Activated CD4-positive, alpha-beta T cell treated with anti-CD3 and anti-CD28 coated beads, Interleukin-2, amount 10 ng/mL, durations not matched to agents 7 days and 5 days (primary cell): ENCODE results near the gene THAP10. TPM values are rescaled to one million over a fixed set of nuclear protein-coding genes. Genes with fewer than 3 reads are reported as not detected.

Experiments
- CTCF ChIA-PET: fragments of 350-600 bp; sonication (Branson Sonifier 250); formaldehyde crosslinking; loops from one replicate; lab custom pipeline; 2021; ENCODE audit warnings: antibody characterized with exemption; lab: Charles Lee
- POLR2A ChIA-PET: fragments of 350-600 bp; sonication (Branson Sonifier 250); formaldehyde crosslinking; loops from one replicate; lab custom pipeline; 2021; ENCODE audit warnings: antibody characterized with exemption; lab: Charles Lee
- DNase-seq: peaks from one replicate; pipeline ENCODE4 v3.0.0-alpha.2; 2020
- H3K27ac Mint-ChIP-seq: one replicate; pipeline ENCODE4 v1.8.0; 2021; ENCODE audit warnings: mild to moderate bottlenecking, moderate library complexity, mixed read lengths
- H3K27me3 Mint-ChIP-seq: one replicate; pipeline ENCODE4 v1.8.0; 2021; ENCODE audit warnings: mixed read lengths
- H3K36me3 Mint-ChIP-seq: one replicate; pipeline ENCODE4 v1.8.0; 2021; ENCODE audit warnings: low read depth, mixed read lengths
- H3K4me1 Mint-ChIP-seq: one replicate; pipeline ENCODE4 v1.8.0; 2021; ENCODE audit warnings: mixed read lengths
- H3K4me3 Mint-ChIP-seq: one replicate; pipeline ENCODE4 v1.8.0; 2021; ENCODE audit warnings: mild to moderate bottlenecking, moderate library complexity, mixed read lengths
- H3K9me3 Mint-ChIP-seq: one replicate; pipeline ENCODE4 v1.8.0; 2021; ENCODE audit warnings: mixed read lengths
- total RNA-seq, 2 experiments: library from RNA; stranded (reverse); gene quantifications; one replicate each; pipeline ENCODE4 v1.2.3, GENCODE V29; 2021

THAP10 gene
- total RNA-seq, 2 experiments from 2014 or later: not detected

DNA sequence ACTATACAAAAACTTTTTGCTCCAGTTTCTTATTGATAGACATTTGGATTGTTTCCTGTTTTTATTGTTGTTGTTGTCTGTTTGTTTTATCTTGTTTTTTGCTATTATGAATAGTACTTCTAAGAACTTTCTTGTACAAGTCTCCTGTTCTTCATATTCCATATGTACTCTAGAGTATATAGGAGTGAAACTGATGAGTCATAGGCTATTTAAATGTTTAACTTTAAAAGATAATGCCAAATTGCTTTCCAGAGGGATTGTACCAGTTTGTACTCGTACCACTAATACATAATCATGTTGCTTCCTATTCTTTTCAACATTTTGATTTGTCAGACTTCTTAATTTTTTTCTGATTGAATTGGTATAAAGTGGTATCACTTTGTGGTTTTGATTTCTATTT is 20.0 kb upstream of the THAP10 start:
- H3K27me3 Mint-ChIP-seq: peaks cover 11% of the 10 kb centered on the region
- H3K4me3 Mint-ChIP-seq: no peak overlapping the region
- H3K27ac Mint-ChIP-seq: no peak overlapping the region
- H3K9me3 Mint-ChIP-seq: peaks cover 12% of the 10 kb centered on the region
- H3K4me1 Mint-ChIP-seq: no peaks in the 10 kb centered on the region
- CTCF ChIA-PET: no interaction called here
- POLR2A ChIA-PET: no interaction called here
- no peaks in the 10 kb centered on the region for H3K36me3 Mint-ChIP-seq
- no peak for DNase-seq

DNA sequence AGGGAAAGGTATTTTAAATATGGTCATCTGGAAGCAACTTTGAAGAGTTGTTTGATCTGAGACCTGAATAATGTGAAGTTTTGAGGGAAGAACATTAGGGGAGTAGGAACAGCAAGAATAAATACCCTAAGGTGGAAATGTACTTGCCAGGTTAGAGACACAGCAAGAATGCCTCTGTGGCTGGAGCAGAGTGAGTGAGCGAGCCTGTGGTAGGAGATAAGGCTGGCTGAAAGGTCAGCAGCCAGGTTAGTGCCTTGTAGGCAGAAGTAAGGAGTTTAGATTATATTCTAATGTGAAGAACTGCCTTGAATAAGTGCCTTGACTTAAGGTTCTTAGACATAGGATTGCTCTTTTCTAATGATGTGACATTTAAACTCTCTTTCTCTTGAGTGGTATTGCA is 18.7 kb upstream of the THAP10 start:
- peaks cover 11% of the 10 kb centered on the region for H3K27me3 Mint-ChIP-seq
- H3K4me1 Mint-ChIP-seq: no peaks in the 10 kb centered on the region
- CTCF ChIA-PET: no interaction called here
- H3K27ac Mint-ChIP-seq: no peak overlapping the region
- no peak for DNase-seq
- no peak overlapping the region for H3K4me3 Mint-ChIP-seq
- peaks cover 12% of the 10 kb centered on the region for H3K9me3 Mint-ChIP-seq
- POLR2A ChIA-PET: no interaction called here
- H3K36me3 Mint-ChIP-seq: no peaks in the 10 kb centered on the region

DNA sequence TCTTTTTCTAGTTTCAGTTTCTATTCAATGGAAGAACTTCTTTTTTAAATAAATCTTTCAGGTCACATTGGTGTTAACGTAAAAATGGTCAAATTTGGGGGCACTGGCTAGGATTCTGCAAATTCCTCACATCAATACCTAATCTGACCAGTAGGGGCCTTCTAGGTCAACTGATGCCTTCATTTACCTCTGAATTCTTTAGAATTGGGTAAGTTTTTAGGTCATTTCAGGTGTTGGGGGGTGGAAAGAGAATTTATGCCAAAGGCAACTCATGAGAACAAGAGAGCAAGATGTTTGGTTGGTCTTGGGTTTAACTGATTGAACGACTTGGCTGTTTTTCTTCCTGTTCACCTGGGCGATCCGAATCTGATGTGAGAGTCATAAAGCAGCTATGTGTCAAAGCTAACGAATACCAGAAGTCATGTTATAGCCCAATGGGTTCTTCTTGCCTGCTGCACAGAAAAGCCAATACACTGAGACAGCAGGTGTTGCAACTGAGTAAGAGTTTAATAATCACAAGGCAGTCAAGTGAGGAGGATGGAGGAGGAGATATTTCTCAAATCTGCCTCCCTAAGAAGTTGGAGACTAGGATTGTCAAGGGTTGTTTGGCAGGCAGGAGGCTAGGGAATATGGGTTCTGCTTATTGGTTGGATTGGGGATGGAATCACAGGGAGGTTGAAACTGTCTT is 15.7 kb upstream of the THAP10 start:
- no peaks in the 10 kb centered on the region for H3K36me3 Mint-ChIP-seq
- ChIA-PET CTCF (no interaction called here), POLR2A (no interaction called here)
- H3K27ac Mint-ChIP-seq: no peak overlapping the region
- peaks cover 3% of the 10 kb centered on the region for H3K27me3 Mint-ChIP-seq
- H3K4me3 Mint-ChIP-seq: no peak overlapping the region
- DNase-seq: no peak
- no peaks in the 10 kb centered on the region for H3K4me1 Mint-ChIP-seq
- H3K9me3 Mint-ChIP-seq: peaks cover 12% of the 10 kb centered on the region

GRCh38 chr15:70906842-70907241 is 14.6 kb upstream of the THAP10 start:
- no peaks in the 10 kb centered on the region for H3K36me3 Mint-ChIP-seq
- H3K4me3 Mint-ChIP-seq: no peak overlapping the region
- peaks cover 12% of the 10 kb centered on the region for H3K9me3 Mint-ChIP-seq
- no peak overlapping the region for H3K27ac Mint-ChIP-seq
- no peak for DNase-seq
- H3K27me3 Mint-ChIP-seq: peaks cover 1% of the 10 kb centered on the region
- ChIA-PET POLR2A (no interaction called here), CTCF (no interaction called here)
- H3K4me1 Mint-ChIP-seq: no peaks in the 10 kb centered on the region

DNA sequence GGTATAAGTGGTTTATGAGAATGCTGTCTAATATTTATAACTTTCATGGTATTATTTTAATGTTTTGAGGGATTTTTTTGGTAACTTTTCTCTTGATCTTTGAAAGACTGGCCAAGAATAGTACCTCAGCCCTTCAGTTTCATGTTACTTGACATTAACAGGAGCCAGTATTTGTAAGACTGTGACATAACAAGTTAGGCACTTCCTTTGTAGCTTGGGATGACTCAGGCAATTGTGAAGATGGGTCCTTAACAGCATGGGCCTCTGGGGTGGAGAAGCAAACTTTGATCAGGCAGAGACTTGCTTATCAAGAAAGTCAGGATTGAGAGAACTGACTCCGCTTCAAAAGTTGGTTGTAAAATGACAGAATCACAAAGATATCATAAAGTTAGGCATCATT is 9.9 kb upstream of the THAP10 start:
- Mint-ChIP-seq H3K27me3 (peaks cover 10% of the 10 kb centered on the region), H3K36me3 (no peaks in the 10 kb centered on the region), H3K4me1 (no peaks in the 10 kb centered on the region), H3K4me3 (no peak overlapping the region), H3K27ac (no peak overlapping the region), H3K9me3 (no peaks in the 10 kb centered on the region)
- no peak for DNase-seq
- POLR2A ChIA-PET: no interaction called here
- CTCF ChIA-PET: no interaction called here

DNA sequence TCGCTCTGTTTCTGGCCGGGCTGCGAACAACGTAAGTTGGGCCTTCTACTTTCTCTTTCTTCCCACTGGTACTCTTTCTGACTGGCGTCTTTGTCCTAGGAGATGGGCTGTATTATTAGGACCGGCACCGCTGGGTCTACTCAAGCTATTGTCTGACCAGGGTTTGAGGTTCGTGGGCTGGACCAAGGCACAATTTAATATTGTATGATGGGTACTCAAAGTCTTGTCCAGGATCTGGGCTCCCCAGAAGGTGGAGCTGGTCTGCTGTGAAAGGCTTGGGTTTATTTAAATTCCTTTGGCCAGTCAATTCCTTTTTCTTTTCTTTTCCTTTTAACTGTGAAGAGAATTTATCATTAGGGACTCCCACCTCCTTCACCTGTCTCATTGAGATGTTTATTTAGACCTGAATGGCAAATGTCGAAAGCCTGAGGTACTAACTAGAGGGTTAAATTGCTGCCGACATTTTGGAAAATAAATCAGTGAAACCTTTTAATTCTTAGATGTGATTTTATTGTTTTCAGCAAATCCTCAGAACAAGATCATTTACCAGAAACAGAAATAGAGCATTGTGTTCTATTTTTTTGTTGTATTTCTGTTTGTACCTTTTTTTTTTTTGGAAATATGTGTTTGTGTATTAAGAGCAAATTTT is 803 bp upstream of the THAP10 start:
- Mint-ChIP-seq H3K9me3 (no peaks in the 10 kb centered on the region), H3K4me3 (peak overlapping the region; percentile 66), H3K27ac (no peak overlapping the region), H3K36me3 (no peaks in the 10 kb centered on the region), H3K27me3 (peaks cover 55% of the 10 kb centered on the region), H3K4me1 (peaks cover 10% of the 10 kb centered on the region)
- POLR2A ChIA-PET: no interaction called here
- DNase-seq: no peak
- CTCF ChIA-PET: interaction anchor here (0.6 kb wide), 1 partner anchor 10 kb away, joined by 5 read pairs; no protein-coding TSS in a partner anchor

DNA sequence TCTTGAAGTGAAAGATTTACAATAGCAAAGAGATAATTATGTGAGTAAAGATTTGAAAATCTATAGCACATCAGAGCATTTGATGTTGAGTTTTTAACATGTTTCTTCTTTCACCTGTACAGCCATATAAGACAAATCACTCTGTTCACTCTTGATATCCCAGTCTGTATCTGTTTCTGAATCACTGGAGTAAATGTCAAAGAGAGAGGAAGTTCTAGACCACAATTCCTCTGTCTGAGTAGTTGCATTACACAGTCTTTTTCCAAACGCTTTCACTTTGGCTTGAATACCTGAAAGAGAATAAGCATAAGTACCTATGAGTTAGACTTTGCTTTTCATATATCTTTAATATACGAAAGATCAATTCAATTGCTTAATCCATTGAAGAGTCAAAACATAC is 9.9 kb downstream of the THAP10 start:
- no peaks in the 10 kb centered on the region for H3K9me3 Mint-ChIP-seq
- peaks cover 34% of the 10 kb centered on the region for H3K27me3 Mint-ChIP-seq
- ChIA-PET CTCF (interaction anchor here (1.0 kb wide), 1 partner anchor 39 kb away, joined by 3 read pairs; no protein-coding TSS in a partner anchor), POLR2A (interaction anchor here (0.6 kb wide), 1 partner anchor 1718 kb away, joined by 3 read pairs; no protein-coding TSS in a partner anchor)
- no peak overlapping the region for H3K4me3 Mint-ChIP-seq
- peaks cover 6% of the 10 kb centered on the region for H3K4me1 Mint-ChIP-seq
- no peak for DNase-seq
- H3K27ac Mint-ChIP-seq: no peak overlapping the region
- H3K36me3 Mint-ChIP-seq: no peaks in the 10 kb centered on the region

GRCh38 chr15:70880781-70881180 is 11.5 kb downstream of the THAP10 start:
- POLR2A ChIA-PET: no interaction called here
- H3K4me1 Mint-ChIP-seq: peaks cover 6% of the 10 kb centered on the region
- no peaks in the 10 kb centered on the region for H3K36me3 Mint-ChIP-seq
- CTCF ChIA-PET: no interaction called here
- H3K9me3 Mint-ChIP-seq: no peaks in the 10 kb centered on the region
- H3K27me3 Mint-ChIP-seq: peaks cover 36% of the 10 kb centered on the region
- no peak overlapping the region for H3K4me3 Mint-ChIP-seq
- no peak overlapping the region for H3K27ac Mint-ChIP-seq
- no peak for DNase-seq

- no peaks in the 10 kb centered on the region for H3K9me3 Mint-ChIP-seq
- no peak overlapping the region for H3K27ac Mint-ChIP-seq
- no peaks in the 10 kb centered on the region for H3K36me3 Mint-ChIP-seq
- H3K27me3 Mint-ChIP-seq: peaks cover 40% of the 10 kb centered on the region
- no peak overlapping the region for H3K4me3 Mint-ChIP-seq
- ChIA-PET POLR2A (no interaction called here), CTCF (no interaction called here)
- no peak for DNase-seq
- H3K4me1 Mint-ChIP-seq: peaks cover 6% of the 10 kb centered on the region
These were observed 12.8 kb downstream of the THAP10 start for GRCh38 chr15:70879401-70879800.

DNA sequence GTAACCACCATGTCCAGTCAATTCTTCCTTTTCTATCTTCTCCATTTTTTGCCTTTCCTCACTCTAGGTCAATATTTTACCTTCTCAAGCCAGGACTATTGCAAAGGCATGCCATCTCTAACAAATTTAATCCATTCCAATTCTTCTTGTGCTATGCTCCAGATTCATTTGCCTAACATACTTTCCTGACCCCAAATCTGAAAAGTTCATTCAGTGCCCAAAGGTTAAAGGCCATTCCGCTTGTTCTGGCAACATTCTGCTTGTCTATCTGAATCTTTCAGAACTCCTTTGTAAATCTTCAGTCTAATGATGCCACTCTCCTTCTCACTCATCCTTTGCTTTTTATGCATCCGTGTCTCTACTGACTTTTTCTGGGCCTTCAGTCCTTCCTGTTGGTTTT is 15.6 kb downstream of the THAP10 start:
- Mint-ChIP-seq H3K36me3 (no peaks in the 10 kb centered on the region), H3K4me3 (no peak overlapping the region), H3K27ac (no peak overlapping the region), H3K27me3 (peaks cover 34% of the 10 kb centered on the region), H3K4me1 (no peaks in the 10 kb centered on the region), H3K9me3 (no peaks in the 10 kb centered on the region)
- CTCF ChIA-PET: no interaction called here
- DNase-seq: no peak
- POLR2A ChIA-PET: no interaction called here

GRCh38 chr15:70876011-70876410 is 16.2 kb downstream of the THAP10 start:
- H3K27me3 Mint-ChIP-seq: peaks cover 34% of the 10 kb centered on the region
- no peaks in the 10 kb centered on the region for H3K9me3 Mint-ChIP-seq
- DNase-seq: no peak
- POLR2A ChIA-PET: no interaction called here
- H3K36me3 Mint-ChIP-seq: no peaks in the 10 kb centered on the region
- H3K27ac Mint-ChIP-seq: no peak overlapping the region
- CTCF ChIA-PET: no interaction called here
- H3K4me1 Mint-ChIP-seq: no peaks in the 10 kb centered on the region
- H3K4me3 Mint-ChIP-seq: no peak overlapping the region

DNA sequence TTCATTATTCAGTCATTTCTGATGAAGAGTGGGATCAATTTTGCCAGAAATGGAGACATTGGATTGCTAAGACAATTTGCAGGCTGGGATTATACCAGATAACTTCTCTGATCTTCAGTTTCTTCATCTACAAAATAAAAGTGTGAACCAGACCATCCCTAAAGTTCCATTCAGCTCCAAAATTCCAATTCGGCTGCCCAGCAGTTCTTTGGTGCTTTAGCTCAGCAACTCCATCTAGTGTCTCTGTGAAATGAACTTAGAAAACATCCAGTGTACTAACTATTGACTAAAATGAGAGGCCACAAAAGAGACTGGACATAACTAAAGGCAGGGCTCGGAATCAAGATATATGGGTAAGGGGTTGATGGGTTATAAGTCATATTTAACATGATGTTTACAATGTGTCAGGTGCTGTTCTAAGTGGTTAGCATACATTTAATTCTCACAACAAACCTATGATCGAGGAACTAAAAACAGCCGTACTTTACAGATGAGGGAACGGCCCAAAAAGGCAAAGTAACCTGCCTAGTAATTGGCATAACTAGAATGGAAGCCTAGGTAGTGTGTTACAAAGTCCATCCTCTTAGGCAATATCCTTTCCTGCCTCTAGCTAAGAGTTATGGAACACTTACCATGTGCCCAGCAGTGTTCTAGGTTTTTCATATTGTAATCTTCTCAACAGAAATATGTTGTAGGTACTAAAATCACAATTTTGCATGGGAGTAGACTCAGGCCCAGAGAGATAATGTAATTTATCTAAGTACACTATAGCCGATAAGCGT is 17.0 kb downstream of the THAP10 start:
- no peaks in the 10 kb centered on the region for H3K36me3 Mint-ChIP-seq
- H3K27me3 Mint-ChIP-seq: peaks cover 30% of the 10 kb centered on the region
- H3K9me3 Mint-ChIP-seq: no peaks in the 10 kb centered on the region
- no peaks in the 10 kb centered on the region for H3K4me1 Mint-ChIP-seq
- CTCF ChIA-PET: interaction anchor here (0.9 kb wide), 1 partner anchor 9 kb away, joined by 4 read pairs; no protein-coding TSS in a partner anchor
- no peak overlapping the region for H3K4me3 Mint-ChIP-seq
- no peak for DNase-seq
- POLR2A ChIA-PET: no interaction called here
- H3K27ac Mint-ChIP-seq: no peak overlapping the region
